Transverse colon (tissue), 4 donors: ENCODE measurements around the gene SOBP.

Source experiments
- POLR2A ChIP-seq: fragments of 450-650 bp; IDR thresholded peaks from one replicate; pipeline ENCODE4 v1.6.1; 2016; ENCODE audit warnings: antibody characterized with exemption, mild to moderate bottlenecking, moderate library complexity
- POLR2AphosphoS5 ChIP-seq, 3 donors: sonication (generic); formaldehyde crosslinking; IDR thresholded peaks; one replicate each; pipeline ENCODE4 v1.6.1; 2016; ENCODE audit warnings: antibody characterized with exemption in 3 of 3
- TF ChIP-seq, protein P1 (sequence below), 5 experiments: fragments of 200-600 bp in 3 of 5; fragments of 450-650 bp in 2 of 5; sonication (generic) in 3 of 5; IDR thresholded peaks; 1 replicate in 2 of 5; 2 replicates in 3 of 5; pipeline ENCODE4 v1.5.1; 2016 to 2017; ENCODE audit warnings: antibody characterized with exemption in 5 of 5, inconsistent platforms in 3 of 5, mild to moderate bottlenecking in 2 of 5, moderate library complexity in 1 of 5

- TF ChIP-seq, protein P1, sequence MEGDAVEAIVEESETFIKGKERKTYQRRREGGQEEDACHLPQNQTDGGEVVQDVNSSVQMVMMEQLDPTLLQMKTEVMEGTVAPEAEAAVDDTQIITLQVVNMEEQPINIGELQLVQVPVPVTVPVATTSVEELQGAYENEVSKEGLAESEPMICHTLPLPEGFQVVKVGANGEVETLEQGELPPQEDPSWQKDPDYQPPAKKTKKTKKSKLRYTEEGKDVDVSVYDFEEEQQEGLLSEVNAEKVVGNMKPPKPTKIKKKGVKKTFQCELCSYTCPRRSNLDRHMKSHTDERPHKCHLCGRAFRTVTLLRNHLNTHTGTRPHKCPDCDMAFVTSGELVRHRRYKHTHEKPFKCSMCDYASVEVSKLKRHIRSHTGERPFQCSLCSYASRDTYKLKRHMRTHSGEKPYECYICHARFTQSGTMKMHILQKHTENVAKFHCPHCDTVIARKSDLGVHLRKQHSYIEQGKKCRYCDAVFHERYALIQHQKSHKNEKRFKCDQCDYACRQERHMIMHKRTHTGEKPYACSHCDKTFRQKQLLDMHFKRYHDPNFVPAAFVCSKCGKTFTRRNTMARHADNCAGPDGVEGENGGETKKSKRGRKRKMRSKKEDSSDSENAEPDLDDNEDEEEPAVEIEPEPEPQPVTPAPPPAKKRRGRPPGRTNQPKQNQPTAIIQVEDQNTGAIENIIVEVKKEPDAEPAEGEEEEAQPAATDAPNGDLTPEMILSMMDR (IDR thresholded peaks at IDR 0.05) = no peak
- no peak for TF ChIP-seq POLR2A
- TF ChIP-seq POLR2AphosphoS5 (IDR thresholded peaks at IDR 0.05) = no peak
Measured at GRCh38 chr6:107677399-107677798, 187.5 kb downstream of the SOBP start.
